ENCODE results near the gene SSBP4.
A peak's percentile ranks its signal among the peaks of the same experiment; 100 is the strongest.

GRCh38 chr19:18408053-18408476 lies 11.1 kb upstream of the SSBP4 start:
- TF ChIP-seq CTCF (IDR thresholded peaks at IDR 0.05) (peak in 4 of 6 experiments; percentile 12 to 47 (median 34)), POLR2A (IDR thresholded peaks at IDR 0.05) (no peak)
